GM12873 (cell line): Measurements from ENCODE around the gene SPATA4.

Experiments
- TF ChIP-seq, protein P1 (sequence below): IDR thresholded peaks from 2 replicates; pipeline ENCODE4 v1.5.1; 2012; ENCODE audit warnings: low read depth, mild to moderate bottlenecking, moderate library complexity, low read length, control low read depth; ENCODE audit not compliant: insufficient read depth; ENCODE audit errors: missing control alignments

The SPATA4 gene

GRCh38 chr4:176189891-176190795 is 5.2 kb downstream of the SPATA4 start:
- TF ChIP-seq, protein P1, sequence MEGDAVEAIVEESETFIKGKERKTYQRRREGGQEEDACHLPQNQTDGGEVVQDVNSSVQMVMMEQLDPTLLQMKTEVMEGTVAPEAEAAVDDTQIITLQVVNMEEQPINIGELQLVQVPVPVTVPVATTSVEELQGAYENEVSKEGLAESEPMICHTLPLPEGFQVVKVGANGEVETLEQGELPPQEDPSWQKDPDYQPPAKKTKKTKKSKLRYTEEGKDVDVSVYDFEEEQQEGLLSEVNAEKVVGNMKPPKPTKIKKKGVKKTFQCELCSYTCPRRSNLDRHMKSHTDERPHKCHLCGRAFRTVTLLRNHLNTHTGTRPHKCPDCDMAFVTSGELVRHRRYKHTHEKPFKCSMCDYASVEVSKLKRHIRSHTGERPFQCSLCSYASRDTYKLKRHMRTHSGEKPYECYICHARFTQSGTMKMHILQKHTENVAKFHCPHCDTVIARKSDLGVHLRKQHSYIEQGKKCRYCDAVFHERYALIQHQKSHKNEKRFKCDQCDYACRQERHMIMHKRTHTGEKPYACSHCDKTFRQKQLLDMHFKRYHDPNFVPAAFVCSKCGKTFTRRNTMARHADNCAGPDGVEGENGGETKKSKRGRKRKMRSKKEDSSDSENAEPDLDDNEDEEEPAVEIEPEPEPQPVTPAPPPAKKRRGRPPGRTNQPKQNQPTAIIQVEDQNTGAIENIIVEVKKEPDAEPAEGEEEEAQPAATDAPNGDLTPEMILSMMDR, result no peak

DNA sequence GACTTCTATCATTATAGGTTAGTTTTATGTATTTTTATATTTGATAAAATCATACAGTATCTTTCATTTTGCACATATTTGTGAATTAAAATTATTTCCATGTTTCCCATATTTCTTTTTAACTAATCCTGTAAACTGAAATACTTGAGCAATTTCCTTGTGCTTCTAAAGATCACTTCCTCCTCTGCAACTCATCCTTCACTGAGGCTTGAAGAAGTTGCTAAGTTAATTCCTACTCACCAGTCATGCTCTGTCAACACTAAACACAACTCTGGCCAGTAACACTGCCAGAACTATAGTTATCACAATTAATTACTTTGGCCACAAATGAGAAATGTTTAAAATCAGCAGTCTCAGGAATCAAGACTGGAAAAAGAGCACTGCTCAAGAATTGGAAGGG is 6.7 kb downstream of the SPATA4 start:
- TF ChIP-seq, protein P1, result no peak

DNA sequence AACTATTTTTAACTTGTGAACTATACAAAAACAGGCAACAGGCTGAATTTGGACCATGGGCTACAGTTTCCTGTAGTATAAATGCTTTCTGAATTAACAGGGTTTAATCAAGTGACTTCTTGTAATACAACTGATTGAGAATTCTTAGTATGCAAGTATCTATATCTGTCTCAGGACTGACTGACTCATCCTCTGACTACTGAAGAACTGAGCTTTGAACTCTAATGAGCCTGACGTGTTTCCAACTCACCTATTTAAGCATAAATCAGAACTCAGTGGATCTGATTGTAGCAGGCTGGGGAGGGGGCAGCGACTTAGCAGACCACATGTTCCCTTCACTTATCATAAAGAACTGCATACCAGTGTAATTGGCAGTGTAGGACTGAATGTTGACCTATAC is 7.8 kb downstream of the SPATA4 start:
- TF ChIP-seq, protein P1, result no peak

GRCh38 chr4:176186671-176187395 is 8.6 kb downstream of the SPATA4 start:
- TF ChIP-seq, protein P1, result no peak

DNA sequence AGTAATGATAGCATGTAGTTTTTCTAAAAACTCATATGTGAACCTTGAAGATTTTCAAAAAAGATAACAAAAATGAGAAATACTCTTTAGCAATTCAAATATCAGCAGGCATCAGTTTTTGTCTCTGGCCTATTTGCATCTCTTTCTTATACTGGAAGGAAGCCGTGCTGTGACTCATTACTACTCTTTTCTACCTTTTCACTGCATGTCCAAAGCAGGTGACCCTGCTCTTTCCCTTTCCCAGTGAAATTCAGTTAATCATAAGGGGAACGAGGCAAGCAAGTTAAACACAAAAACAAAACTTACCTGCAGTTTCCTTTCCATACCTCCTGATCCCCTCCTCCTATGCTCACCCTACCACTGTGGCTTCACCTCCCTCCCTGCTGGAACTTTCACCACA is 9.3 kb downstream of the SPATA4 start:
- TF ChIP-seq, protein P1, result no peak

GRCh38 chr4:176185051-176185450 is 10.3 kb downstream of the SPATA4 start:
- TF ChIP-seq, protein P1, result no peak

GRCh38 chr4:176163041-176163440 is 32.3 kb downstream of the SPATA4 start:
- TF ChIP-seq, protein P1, result no peak
